MCF 10A (cell line): ENCODE data around the gene C6orf62. TPM values are rescaled to one million over a fixed set of nuclear protein-coding genes. Genes with fewer than 3 reads are reported as not detected.
"Not testable (repeated sequence)": the region's sequence is repeated elsewhere in the genome, so short reads cannot be mapped to it uniquely, and the experiment has no call there.

ENCODE experiments used
- BruUV-seq: library from RNA; stranded (reverse); fragments of 400-500 nt; replicated peaks from 2 replicates; lab custom pipeline; 2021; lab: Mats Ljungman, UMichigan
- CTCF ChIA-PET: fragments of 300-600 bp; sonication (Branson Sonifier 250); formaldehyde crosslinking; extraction: SDS; loops from one replicate; lab custom pipeline; 2021; ENCODE audit warnings: antibody characterized with exemption, inconsistent platforms; lab: Yijun Ruan, JAX
- POLR2A ChIA-PET: fragments of 300-600, 350-650 bp; sonication (Branson Sonifier 250); formaldehyde crosslinking; extraction: SDS; loops from one replicate; lab custom pipeline; 2020; ENCODE audit warnings: antibody characterized with exemption, inconsistent platforms; lab: Yijun Ruan, JAX
- DNase-seq: peaks from one replicate; pipeline ENCODE4 v3.0.0-alpha.2; 2018; ENCODE audit not compliant: unreplicated experiment
- H3K27ac Mint-ChIP-seq: one replicate; pipeline ENCODE4 v1.8.0; 2022; ENCODE audit warnings: mild to moderate bottlenecking, low read depth, mixed read lengths; ENCODE audit not compliant: unreplicated experiment
- H3K27me3 Mint-ChIP-seq: one replicate; pipeline ENCODE4 v1.8.0; 2022; ENCODE audit warnings: mixed read lengths; ENCODE audit not compliant: insufficient read depth, unreplicated experiment
- H3K36me3 Mint-ChIP-seq: one replicate; pipeline ENCODE4 v1.8.0; 2022; ENCODE audit warnings: mild to moderate bottlenecking, moderate library complexity, mixed read lengths; ENCODE audit not compliant: insufficient read depth, unreplicated experiment
- H3K4me1 Mint-ChIP-seq: one replicate; pipeline ENCODE4 v1.8.0; 2022; ENCODE audit warnings: mixed read lengths; ENCODE audit not compliant: insufficient read depth, unreplicated experiment
- H3K4me3 Mint-ChIP-seq: one replicate; pipeline ENCODE4 v1.8.0; 2022; ENCODE audit warnings: mild to moderate bottlenecking, moderate library complexity, mixed read lengths; ENCODE audit not compliant: unreplicated experiment
- H3K9me3 Mint-ChIP-seq: one replicate; pipeline ENCODE4 v1.8.0; 2022; ENCODE audit warnings: mixed read lengths; ENCODE audit not compliant: unreplicated experiment
- intact Hi-C: fragments of 100-400 bp; cut with micrococcal nuclease; formaldehyde crosslinking; loops from 2 replicates; pipeline ENCODE4 v1.14.1; 2022
- total RNA-seq: library from RNA; stranded (reverse); gene quantifications from 2 replicates; pipeline ENCODE4 v1.2.3, GENCODE V29; 2022
- TF ChIP-seq, protein P1 (sequence below): fragments of 200-600 bp; IDR thresholded peaks from one replicate; pipeline ENCODE4 v1.8.0; 2022; ENCODE audit warnings: antibody characterized with exemption, mild to moderate bottlenecking; ENCODE audit not compliant: unreplicated experiment

C6orf62 gene
- total RNA-seq, 1 experiment from 2014 or later: 96.2 TPM

DNA sequence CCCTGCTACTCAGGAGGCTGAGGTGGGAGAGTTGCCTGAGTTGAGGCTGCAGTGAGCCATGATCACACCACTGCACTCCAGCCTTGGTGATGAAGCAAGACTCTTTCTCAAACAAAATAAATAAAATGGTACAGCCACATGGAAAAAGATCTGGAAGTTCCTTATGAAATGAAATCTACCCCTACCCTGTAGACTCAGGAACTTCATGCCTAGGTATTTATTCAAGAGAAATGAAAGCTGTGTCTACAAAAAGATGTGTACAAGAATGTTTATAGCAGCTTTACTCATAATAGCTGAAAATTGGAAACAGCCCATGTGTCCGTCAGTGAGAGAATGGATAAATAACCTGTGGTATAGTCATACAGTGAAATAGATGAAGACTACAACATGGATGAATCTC, 15.2 kb upstream of the C6orf62 start:
- H3K9me3 Mint-ChIP-seq: peaks cover 15% of the 10 kb centered on the region
- TF ChIP-seq, protein P1, sequence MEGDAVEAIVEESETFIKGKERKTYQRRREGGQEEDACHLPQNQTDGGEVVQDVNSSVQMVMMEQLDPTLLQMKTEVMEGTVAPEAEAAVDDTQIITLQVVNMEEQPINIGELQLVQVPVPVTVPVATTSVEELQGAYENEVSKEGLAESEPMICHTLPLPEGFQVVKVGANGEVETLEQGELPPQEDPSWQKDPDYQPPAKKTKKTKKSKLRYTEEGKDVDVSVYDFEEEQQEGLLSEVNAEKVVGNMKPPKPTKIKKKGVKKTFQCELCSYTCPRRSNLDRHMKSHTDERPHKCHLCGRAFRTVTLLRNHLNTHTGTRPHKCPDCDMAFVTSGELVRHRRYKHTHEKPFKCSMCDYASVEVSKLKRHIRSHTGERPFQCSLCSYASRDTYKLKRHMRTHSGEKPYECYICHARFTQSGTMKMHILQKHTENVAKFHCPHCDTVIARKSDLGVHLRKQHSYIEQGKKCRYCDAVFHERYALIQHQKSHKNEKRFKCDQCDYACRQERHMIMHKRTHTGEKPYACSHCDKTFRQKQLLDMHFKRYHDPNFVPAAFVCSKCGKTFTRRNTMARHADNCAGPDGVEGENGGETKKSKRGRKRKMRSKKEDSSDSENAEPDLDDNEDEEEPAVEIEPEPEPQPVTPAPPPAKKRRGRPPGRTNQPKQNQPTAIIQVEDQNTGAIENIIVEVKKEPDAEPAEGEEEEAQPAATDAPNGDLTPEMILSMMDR: no peak
- no peak for DNase-seq
- intact Hi-C loops: no loop called here
- CTCF ChIA-PET: interaction anchor here (1.0 kb wide), 1 partner anchor 33 kb away, joined by 4 read pairs; no protein-coding TSS in a partner anchor
- H3K27ac Mint-ChIP-seq: no peak overlapping the region
- no peaks in the 10 kb centered on the region for H3K27me3 Mint-ChIP-seq
- no peak overlapping the region for H3K4me3 Mint-ChIP-seq
- H3K36me3 Mint-ChIP-seq: no peaks in the 10 kb centered on the region
- H3K4me1 Mint-ChIP-seq: no peaks in the 10 kb centered on the region
- BruUV-seq: no TSS peak
- POLR2A ChIA-PET: interaction anchor here (0.9 to 2.0 kb wide), 2 partner anchors 9 to 12 kb away, joined by 6 to 7 read pairs; no protein-coding TSS in a partner anchor

DNA sequence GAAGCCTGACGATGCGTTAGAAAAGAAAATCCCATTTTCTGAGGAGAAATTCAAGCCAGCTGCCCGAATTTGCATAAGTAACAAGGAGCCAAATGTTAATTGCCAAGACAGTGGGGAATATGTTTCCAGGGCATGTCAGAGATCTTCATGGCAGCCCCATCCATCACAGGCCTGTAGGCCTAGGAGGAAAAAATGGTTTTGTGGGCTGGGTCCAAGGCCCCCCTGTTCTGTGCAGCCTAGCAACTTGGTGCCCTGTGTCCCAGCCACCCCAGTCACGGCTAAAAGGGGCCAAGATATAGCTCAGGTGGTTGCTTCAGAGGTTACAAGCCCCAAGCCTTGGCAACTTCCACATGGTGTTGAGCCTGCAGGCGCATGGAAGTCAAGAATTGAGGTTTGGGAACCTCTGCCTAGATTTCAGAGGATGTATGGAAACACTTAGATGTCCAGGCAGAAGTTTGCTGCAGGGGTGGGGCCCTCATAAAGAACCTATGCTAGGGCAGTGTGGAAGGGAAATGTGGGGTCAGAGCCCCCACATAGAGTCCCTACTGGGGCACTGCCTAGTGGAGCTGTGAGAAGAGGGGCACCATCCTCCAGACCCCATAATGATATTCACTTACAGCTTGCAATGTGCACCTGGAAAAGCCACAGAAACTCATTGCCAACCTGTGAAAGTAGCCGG, 12.6 kb upstream of the C6orf62 start:
- DNase-seq, H3K4me3 Mint-ChIP-seq, H3K36me3 Mint-ChIP-seq, H3K27me3 Mint-ChIP-seq, H3K27ac Mint-ChIP-seq, H3K4me1 Mint-ChIP-seq, CTCF ChIA-PET, BruUV-seq, intact Hi-C loops: not testable (repeated sequence)
- peaks cover 22% of the 10 kb centered on the region for H3K9me3 Mint-ChIP-seq
- POLR2A ChIA-PET: interaction anchor here (1.0 to 4.7 kb wide), 2 partner anchors 12 to 56 kb away, joined by 3 to 21 read pairs; no protein-coding TSS in a partner anchor

DNA sequence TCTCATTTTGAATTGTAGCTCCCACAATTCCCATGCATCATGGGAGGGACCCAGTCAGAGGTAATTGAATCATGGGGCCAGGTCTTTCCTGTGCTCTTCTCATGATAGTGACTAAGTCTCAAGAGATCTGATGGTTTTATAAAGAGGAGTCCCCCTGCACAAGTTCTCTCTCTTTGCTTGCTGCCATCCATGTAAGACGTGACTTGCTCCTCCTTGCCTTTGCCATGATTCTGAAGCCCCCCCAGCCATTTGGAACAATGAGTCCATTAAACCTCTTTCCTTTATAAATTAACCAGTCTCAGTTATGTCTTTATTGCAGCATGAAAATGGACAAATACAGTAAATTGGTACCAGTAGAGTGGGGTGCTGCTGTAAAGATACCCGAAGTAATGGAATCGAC, 11.7 kb upstream of the C6orf62 start:
- DNase-seq, H3K4me3 Mint-ChIP-seq, intact Hi-C loops, H3K4me1 Mint-ChIP-seq, H3K36me3 Mint-ChIP-seq, H3K27me3 Mint-ChIP-seq, H3K27ac Mint-ChIP-seq, BruUV-seq: not testable (repeated sequence)
- ChIA-PET POLR2A (interaction anchor here (4.7 kb wide), 1 partner anchor 13 kb away, joined by 21 read pairs; no protein-coding TSS in a partner anchor), CTCF (interaction anchor here (1.2 kb wide), 1 partner anchor 36 kb away, joined by 4 read pairs; no protein-coding TSS in a partner anchor)
- peaks cover 22% of the 10 kb centered on the region for H3K9me3 Mint-ChIP-seq

DNA sequence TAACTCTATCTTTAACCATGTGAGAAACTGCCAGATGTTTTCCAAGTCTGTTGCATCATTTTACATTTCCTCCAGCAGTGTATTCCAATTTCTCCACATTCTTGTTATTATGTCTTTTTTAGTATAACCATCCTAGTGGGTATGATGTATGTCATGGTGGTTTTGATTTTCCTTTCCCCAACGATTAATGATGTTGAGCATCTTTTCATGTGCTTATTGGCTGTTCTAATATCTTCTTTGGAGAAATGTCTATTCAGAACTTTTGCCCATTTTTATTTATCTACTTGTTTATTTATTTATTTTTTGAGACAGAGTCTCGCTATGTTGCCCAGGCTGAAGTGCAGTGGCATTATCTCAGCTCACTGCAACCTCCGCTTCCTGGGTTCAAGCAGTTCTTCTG, 4.3 kb upstream of the C6orf62 start:
- Mint-ChIP-seq H3K27me3 (no peaks in the 10 kb centered on the region), H3K4me1 (peaks cover 6% of the 10 kb centered on the region), H3K9me3 (peaks cover 2% of the 10 kb centered on the region), H3K4me3 (no peak overlapping the region), H3K36me3 (peaks cover 35% of the 10 kb centered on the region), H3K27ac (no peak overlapping the region)
- DNase-seq: no peak
- TF ChIP-seq, protein P1: no peak
- ChIA-PET POLR2A (interaction anchor here (1.0 to 6.1 kb wide), 3 partner anchors 10 to 57 kb away, joined by 3 to 145 read pairs (median 3); partner anchors contain the start of genes ACOT13 and TDP2), CTCF (no interaction called here)
- intact Hi-C loops: no loop called here
- no TSS peak for BruUV-seq
